Measurements from ENCODE around the gene ASTN2.

DNA sequence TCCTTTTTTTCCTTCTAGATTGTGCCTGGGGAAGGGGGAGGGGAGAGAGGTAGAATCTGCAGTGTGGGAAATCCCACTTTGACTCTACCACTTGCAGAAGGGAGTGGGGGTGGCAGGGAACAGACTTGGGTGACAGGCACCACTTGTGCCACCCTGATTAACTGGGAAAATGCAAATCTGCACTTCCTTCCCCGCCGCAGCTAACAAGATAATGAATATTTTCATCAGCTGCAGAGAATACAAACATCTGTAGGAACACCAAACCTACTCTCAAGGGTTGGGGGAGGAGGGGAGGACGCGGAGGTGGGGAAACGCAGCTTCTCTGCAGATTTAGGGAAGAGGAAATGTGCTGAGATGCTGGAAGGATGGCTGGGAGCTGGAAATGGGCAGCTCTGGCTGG lies 654.2 kb downstream of the ASTN2 start:
- no peak for TF ChIP-seq EZH2 (IDR thresholded peaks at IDR 0.05; ENCODE audit: borderline replicate concordance, low read depth, low read length, severe bottlenecking)
- TF ChIP-seq, protein P1, sequence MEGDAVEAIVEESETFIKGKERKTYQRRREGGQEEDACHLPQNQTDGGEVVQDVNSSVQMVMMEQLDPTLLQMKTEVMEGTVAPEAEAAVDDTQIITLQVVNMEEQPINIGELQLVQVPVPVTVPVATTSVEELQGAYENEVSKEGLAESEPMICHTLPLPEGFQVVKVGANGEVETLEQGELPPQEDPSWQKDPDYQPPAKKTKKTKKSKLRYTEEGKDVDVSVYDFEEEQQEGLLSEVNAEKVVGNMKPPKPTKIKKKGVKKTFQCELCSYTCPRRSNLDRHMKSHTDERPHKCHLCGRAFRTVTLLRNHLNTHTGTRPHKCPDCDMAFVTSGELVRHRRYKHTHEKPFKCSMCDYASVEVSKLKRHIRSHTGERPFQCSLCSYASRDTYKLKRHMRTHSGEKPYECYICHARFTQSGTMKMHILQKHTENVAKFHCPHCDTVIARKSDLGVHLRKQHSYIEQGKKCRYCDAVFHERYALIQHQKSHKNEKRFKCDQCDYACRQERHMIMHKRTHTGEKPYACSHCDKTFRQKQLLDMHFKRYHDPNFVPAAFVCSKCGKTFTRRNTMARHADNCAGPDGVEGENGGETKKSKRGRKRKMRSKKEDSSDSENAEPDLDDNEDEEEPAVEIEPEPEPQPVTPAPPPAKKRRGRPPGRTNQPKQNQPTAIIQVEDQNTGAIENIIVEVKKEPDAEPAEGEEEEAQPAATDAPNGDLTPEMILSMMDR (IDR thresholded peaks at IDR 0.05; ENCODE audit: borderline replicate concordance, extremely low read depth, low read length, poor library complexity, severe bottlenecking) = no peak

All from DND-41 (cell line).